ENCODE measurements around the gene DACT3. TPM values are rescaled to one million over a fixed set of nuclear protein-coding genes. Genes with fewer than 3 reads are reported as not detected.

The DACT3 gene
- total RNA-seq, 1 donor from 2014 or later = 4.3 TPM

DNA sequence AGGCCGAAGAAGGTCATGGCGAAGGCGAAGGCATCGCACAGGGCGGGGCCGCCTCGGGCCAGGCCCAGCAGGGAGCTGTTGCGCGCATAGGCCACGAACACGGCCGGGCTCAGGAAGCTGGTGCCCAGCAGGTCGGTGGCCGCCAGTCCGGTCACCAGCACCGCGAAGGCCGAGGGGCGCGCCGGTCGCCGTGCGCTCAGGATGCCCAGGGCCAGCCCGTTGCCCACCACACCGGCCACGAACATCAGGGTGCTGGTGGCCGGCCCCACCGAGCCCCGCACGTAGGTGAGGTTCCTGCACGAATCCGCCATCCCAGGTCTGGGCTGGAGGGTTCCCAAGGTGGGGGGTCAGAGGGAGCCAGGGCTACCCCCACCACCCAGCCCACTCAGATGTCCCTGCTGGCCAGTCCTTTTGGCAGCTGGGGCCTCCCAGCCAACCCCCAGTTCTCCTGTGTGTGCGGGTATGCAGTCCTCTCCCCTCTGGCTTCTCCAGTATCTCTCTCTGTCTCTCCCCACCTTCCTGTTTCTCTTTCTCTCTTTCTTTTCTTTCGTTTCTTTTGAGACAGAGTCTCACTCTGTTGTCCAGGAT is 37.0 kb downstream of the DACT3 start:
- Mint-ChIP-seq H3K27ac (peak overlapping the region; percentile 98), H3K27me3 (ENCODE audit: insufficient read depth) (no peaks in the 10 kb centered on the region), H3K36me3 (ENCODE audit: low read depth) (peaks cover 43% of the 10 kb centered on the region), H3K4me3 (peak overlapping the region; percentile 96), H3K9me3 (no peaks in the 10 kb centered on the region), H3K4me1 (ENCODE audit: low read depth) (peaks cover 50% of the 10 kb centered on the region)
- DNase-seq (ENCODE audit: low spot score) = no peak
- intact Hi-C loops (cut with micrococcal nuclease) = no loop called here

DNA sequence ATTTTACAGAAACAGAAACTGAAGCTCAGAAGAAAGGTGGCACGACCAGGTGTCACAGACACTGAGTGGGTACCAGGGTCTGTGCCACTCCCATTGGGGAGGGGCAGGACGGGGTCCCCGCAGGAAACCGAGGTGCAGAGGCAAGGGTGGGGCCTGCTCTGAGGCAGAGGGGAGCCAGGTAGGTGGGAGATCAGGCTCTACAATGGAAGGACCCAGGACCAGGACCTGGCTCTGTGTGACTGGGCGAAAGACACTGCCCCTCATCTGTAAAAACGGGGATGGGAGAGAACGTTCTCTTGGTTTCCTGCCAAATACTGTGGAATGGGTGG is 38.9 kb downstream of the DACT3 start:
- H3K36me3 Mint-ChIP-seq (ENCODE audit: low read depth) = peaks cover 43% of the 10 kb centered on the region
- no peak for DNase-seq (ENCODE audit: low spot score)
- intact Hi-C loops (cut with micrococcal nuclease) = no loop called here

DNA sequence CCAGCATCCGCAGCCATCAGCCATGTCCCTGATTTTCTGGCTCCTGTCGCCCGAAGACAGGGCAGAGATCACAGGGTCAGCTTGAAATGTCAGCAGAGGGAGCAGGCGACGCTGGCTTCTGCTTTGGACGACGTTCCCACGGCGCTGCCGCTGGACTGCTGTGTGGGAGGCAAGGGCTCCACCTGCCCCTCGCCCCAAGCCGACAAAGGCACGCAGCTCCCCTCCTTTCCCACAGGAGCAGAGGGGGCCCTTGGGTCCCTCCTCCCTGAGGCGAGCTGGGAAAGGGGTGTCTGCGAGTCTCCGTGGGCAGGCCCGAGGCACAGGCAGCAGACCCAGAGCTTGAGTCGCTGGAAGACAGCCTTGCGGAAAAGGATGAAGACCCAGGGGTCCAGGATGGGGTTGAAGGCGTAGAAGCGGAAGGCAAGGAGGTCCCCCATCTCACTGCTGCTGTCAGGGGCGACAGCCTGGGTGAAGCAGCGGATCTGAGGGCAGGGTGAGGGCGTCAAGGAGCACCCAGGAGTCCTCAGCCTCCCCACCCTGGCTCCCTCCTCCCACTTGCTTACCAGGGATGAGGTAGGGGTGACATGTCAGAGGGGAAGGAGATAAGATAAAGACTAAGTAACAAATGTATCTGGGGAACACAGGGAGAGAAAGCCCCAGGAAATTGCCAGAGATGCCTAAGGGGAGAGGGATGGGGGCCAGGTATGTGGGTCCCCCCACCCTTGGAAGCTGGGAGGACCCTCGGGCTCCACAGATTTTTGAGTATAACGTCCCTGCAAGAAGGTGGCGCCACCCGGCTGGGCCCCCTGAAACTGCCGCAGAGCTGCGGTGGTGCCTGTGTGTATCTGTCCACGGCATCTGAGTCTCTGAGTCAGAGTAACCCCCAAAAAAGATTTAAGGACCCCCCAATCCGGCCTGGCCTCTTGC is 39.5 kb downstream of the DACT3 start:
- H3K4me3 Mint-ChIP-seq = peak overlapping the region; percentile 94
- H3K36me3 Mint-ChIP-seq (ENCODE audit: low read depth) = peaks cover 47% of the 10 kb centered on the region
- intact Hi-C loops (cut with micrococcal nuclease) = no loop called here

More for the DNA sequence above, 38.9 kb downstream of the DACT3 start:
- Mint-ChIP-seq H3K4me3 (peak overlapping the region; percentile 94), H3K4me1 (ENCODE audit: low read depth) (peaks cover 62% of the 10 kb centered on the region), H3K9me3 (no peaks in the 10 kb centered on the region), H3K27me3 (ENCODE audit: insufficient read depth) (no peaks in the 10 kb centered on the region), H3K27ac (peak overlapping the region; percentile 89)

DNA sequence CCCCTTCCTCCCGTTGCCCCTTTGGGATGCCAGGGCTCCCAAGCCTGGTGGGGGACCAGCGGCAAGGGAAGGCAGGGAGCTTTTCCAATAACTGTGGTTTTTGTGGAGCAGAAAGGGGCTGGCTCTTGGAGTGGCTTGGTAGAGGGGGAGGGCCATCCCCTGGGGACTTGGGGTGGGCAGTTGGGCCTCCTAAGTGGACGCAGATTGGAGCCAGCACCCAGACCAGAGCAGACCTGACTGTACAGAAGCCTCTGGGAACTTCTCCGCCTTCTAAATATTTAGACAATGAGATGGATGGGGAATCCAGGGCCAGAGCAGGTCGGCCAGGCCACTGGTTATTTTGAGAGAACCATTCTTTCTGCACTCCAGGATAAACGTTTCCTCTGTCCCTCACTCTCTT is 40.3 kb downstream of the DACT3 start:
- peak overlapping the region; percentile 97 for H3K27ac Mint-ChIP-seq
- no peaks in the 10 kb centered on the region for H3K27me3 Mint-ChIP-seq (ENCODE audit: insufficient read depth)
- no peak for DNase-seq (ENCODE audit: low spot score)
- H3K36me3 Mint-ChIP-seq (ENCODE audit: low read depth) = peaks cover 47% of the 10 kb centered on the region
- H3K9me3 Mint-ChIP-seq = no peaks in the 10 kb centered on the region
- H3K4me3 Mint-ChIP-seq = peak overlapping the region; percentile 94
- intact Hi-C loops (cut with micrococcal nuclease) = loop anchor here (1.0 kb wide), 2 partner anchors 8 to 14 kb away; no protein-coding TSS in a partner anchor
- H3K4me1 Mint-ChIP-seq (ENCODE audit: low read depth) = peaks cover 76% of the 10 kb centered on the region

More for the DNA sequence above, 39.5 kb downstream of the DACT3 start:
- Mint-ChIP-seq H3K27ac (peak overlapping the region; percentile 97), H3K4me1 (ENCODE audit: low read depth) (peaks cover 69% of the 10 kb centered on the region), H3K9me3 (no peaks in the 10 kb centered on the region), H3K27me3 (ENCODE audit: insufficient read depth) (no peaks in the 10 kb centered on the region)
- DNase-seq (ENCODE audit: low spot score) = no peak

DNA sequence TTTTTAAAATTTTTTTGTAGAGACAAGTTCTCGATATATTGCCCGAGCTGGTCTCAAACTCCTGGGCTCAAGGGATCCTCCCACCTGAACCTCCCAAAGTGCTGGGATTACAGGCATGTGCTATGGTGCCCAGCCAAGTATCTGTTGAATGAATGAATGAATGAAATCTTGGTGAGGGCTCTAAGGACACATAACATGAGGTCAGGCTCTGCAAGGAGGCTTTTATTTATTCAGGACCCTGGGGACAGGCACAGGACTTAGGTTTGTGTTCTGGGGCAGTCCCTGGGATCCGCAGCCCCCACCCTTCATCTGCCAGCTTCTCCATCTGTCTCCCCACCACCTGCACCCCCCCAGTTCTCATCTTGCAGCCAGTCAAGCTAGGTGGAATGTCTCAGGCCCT is 40.7 kb downstream of the DACT3 start:
- no peaks in the 10 kb centered on the region for H3K9me3 Mint-ChIP-seq
- peaks cover 47% of the 10 kb centered on the region for H3K36me3 Mint-ChIP-seq (ENCODE audit: low read depth)
- peak overlapping the region; percentile 94 for H3K4me3 Mint-ChIP-seq
- H3K4me1 Mint-ChIP-seq (ENCODE audit: low read depth) = peaks cover 73% of the 10 kb centered on the region
- no peaks in the 10 kb centered on the region for H3K27me3 Mint-ChIP-seq (ENCODE audit: insufficient read depth)
- DNase-seq (ENCODE audit: low spot score) = no peak
- peak overlapping the region; percentile 97 for H3K27ac Mint-ChIP-seq
- intact Hi-C loops (cut with micrococcal nuclease) = loop anchor here (1.0 kb wide), 2 partner anchors 8 to 14 kb away; no protein-coding TSS in a partner anchor

DNA sequence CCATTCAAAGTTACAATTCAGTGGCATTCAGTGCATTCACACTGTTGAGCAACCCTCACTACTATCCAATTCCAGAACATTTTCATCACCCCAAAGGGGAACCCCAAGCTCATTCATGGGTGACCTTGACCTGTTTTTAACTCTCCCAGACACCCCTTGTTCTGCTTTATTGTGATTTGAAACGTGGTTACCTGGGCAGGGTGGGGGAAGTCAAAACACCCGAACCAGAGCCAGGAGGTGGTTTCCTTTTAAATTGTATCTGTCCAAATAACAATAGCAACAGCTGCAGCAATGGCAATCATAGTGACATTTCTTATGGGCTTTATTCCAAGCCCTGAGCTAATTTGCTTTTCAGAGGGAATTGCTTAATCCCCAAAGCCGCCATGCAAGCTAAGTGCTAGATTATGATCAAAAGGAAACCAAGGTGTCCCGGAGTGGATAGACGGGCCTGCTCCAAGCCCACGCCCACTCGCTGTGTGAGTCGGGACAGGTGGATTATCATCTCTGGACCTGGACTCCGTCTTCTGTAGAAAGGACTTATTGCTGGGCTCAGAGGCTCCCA is 42.2 kb downstream of the DACT3 start:
- peaks cover 44% of the 10 kb centered on the region for H3K36me3 Mint-ChIP-seq (ENCODE audit: low read depth)
- H3K9me3 Mint-ChIP-seq = no peaks in the 10 kb centered on the region
- H3K4me3 Mint-ChIP-seq = peak overlapping the region; percentile 94
- H3K27ac Mint-ChIP-seq = peak overlapping the region; percentile 97
- no peak for DNase-seq (ENCODE audit: low spot score)
- H3K27me3 Mint-ChIP-seq (ENCODE audit: insufficient read depth) = no peaks in the 10 kb centered on the region
- peaks cover 69% of the 10 kb centered on the region for H3K4me1 Mint-ChIP-seq (ENCODE audit: low read depth)
- intact Hi-C loops (cut with micrococcal nuclease) = no loop called here

DNA sequence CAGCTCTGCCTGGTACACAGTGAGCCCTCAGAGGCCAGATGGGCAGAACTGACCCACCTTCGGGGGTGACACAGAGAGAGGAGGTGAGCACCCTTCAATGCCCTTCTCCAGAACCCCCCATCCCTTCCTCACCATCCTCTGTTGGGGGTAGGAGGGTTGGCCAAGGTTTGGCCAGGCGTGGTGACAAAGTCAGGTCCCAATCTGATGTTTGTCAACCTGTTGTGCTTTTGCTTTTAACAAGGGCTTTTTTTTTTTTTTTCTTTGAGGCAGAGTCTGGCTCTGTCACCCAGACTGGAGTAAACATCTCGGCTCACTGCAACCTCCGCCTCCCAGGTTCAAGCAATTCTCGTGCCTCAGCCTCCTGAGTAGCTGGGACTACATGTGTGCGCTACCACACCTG is 43.4 kb downstream of the DACT3 start:
- Mint-ChIP-seq H3K4me1 (ENCODE audit: low read depth) (peaks cover 74% of the 10 kb centered on the region), H3K4me3 (peak overlapping the region; percentile 68), H3K36me3 (ENCODE audit: low read depth) (peaks cover 40% of the 10 kb centered on the region), H3K27ac (peak overlapping the region; percentile 99), H3K9me3 (no peaks in the 10 kb centered on the region), H3K27me3 (ENCODE audit: insufficient read depth) (no peaks in the 10 kb centered on the region)
- DNase-seq (ENCODE audit: low spot score) = no peak
- intact Hi-C loops (cut with micrococcal nuclease) = loop anchor here (2.0 kb wide), 2 partner anchors 15 to 97 kb away; no protein-coding TSS in a partner anchor

DNA sequence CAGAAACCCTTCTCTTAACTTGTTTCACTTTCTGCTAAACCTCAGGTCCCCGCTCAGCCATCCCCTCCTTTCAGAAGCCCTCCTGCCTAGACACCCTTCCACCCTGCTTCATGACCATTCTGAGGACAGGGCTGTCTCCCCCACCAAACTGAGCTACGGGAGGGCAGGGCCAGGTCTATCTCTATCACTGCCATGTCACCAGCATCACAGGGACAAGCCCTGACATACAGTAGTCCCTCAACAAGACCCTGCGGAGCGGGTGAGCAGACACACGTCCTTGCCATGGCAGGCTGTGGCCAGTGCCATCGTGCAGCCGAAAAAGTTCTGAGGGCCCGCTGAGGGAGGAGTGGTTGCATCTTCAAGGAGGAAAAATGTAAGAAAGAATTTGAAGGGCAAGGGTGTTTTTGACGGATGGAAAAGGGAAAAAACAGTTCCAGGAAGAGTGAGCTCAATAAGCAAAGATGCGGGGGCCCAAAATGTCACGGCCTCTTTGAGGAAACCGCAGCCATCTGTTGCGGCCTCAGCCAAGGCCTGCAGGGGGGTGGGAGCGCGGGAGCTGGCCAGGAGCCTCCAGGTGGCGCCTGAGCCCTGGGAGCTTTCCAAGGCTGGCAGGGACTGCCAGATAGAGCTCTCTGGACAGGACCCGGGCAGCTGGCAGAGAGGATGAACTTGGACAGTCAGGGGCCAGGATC is 44.2 kb downstream of the DACT3 start:
- H3K27me3 Mint-ChIP-seq (ENCODE audit: insufficient read depth) = no peaks in the 10 kb centered on the region
- peak overlapping the region; percentile 99 for H3K27ac Mint-ChIP-seq
- no peaks in the 10 kb centered on the region for H3K9me3 Mint-ChIP-seq
- peaks cover 74% of the 10 kb centered on the region for H3K4me1 Mint-ChIP-seq (ENCODE audit: low read depth)
- H3K4me3 Mint-ChIP-seq = peak overlapping the region; percentile 68
- DNase-seq (ENCODE audit: low spot score) = peak; percentile 35
- intact Hi-C loops (cut with micrococcal nuclease) = loop anchor here (2.0 kb wide), 2 partner anchors 14 to 98 kb away; no protein-coding TSS in a partner anchor
- peaks cover 32% of the 10 kb centered on the region for H3K36me3 Mint-ChIP-seq (ENCODE audit: low read depth)

DNA sequence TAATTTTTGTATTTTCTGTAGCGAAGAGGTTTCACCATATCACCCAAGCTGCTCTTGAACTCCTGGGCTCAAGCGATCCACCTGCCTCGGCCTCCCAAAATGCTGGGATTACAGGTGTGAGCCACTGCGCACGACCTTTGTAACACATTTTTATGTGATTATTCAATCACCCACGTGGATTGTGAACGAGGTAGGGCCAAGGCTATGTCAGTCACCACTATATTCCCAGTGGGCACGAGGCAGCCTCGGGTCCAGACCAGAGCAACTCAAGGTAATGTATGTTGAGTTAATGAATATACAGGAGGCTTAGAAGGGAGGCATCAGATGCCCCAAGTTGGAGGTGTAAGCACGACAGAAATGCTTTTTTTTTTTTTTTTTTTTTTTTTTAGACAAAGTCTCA is 45.0 kb downstream of the DACT3 start:
- peak overlapping the region; percentile 84 for H3K27ac Mint-ChIP-seq
- no peak for DNase-seq (ENCODE audit: low spot score)
- intact Hi-C loops (cut with micrococcal nuclease) = loop anchor here (2.0 kb wide), 2 partner anchors 13 to 99 kb away; no protein-coding TSS in a partner anchor
- peak overlapping the region; percentile 42 for H3K4me3 Mint-ChIP-seq
- H3K9me3 Mint-ChIP-seq = no peaks in the 10 kb centered on the region
- H3K4me1 Mint-ChIP-seq (ENCODE audit: low read depth) = peaks cover 74% of the 10 kb centered on the region
- H3K27me3 Mint-ChIP-seq (ENCODE audit: insufficient read depth) = no peaks in the 10 kb centered on the region
- H3K36me3 Mint-ChIP-seq (ENCODE audit: low read depth) = peaks cover 32% of the 10 kb centered on the region

DNA sequence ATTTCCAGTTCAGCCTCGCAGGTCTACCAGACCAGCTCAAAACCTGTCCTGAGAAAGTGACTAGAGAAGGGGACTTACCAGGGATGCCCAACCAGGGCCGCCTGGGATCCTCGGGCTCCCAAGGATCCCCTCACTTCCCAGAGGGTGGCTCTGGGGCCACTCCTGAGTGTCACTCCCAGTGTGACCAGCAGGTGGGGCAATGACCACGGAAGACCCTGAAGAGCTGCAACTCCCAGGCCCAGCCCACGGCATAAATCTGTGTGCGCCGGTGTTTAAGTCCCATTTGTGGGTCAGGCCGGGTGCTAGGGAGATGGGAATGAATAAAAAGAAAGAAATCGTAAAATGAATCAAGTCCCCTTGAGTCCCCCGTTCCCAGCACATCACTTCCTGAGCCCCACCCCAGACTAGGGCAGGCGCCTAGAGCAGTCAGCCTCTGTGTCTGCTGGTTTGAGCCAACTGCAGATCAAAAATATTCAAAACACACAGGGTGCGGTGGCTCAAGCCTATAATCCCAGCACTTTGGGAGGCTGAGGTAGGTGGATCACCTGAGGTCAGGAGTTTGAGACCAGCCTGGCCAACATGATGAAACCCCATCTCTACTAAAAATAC is 46.8 kb downstream of the DACT3 start:
- peaks cover 32% of the 10 kb centered on the region for H3K36me3 Mint-ChIP-seq (ENCODE audit: low read depth)
- no peaks in the 10 kb centered on the region for H3K9me3 Mint-ChIP-seq
- peaks cover 74% of the 10 kb centered on the region for H3K4me1 Mint-ChIP-seq (ENCODE audit: low read depth)
- intact Hi-C loops (cut with micrococcal nuclease) = loop anchor here (1.0 kb wide), 2 partner anchors 20 to 48 kb away; no protein-coding TSS in a partner anchor
- peak overlapping the region; percentile 64 for H3K4me3 Mint-ChIP-seq
- H3K27ac Mint-ChIP-seq = peak overlapping the region; percentile 92
- DNase-seq (ENCODE audit: low spot score) = peak; percentile 63
- H3K27me3 Mint-ChIP-seq (ENCODE audit: insufficient read depth) = no peaks in the 10 kb centered on the region

DNA sequence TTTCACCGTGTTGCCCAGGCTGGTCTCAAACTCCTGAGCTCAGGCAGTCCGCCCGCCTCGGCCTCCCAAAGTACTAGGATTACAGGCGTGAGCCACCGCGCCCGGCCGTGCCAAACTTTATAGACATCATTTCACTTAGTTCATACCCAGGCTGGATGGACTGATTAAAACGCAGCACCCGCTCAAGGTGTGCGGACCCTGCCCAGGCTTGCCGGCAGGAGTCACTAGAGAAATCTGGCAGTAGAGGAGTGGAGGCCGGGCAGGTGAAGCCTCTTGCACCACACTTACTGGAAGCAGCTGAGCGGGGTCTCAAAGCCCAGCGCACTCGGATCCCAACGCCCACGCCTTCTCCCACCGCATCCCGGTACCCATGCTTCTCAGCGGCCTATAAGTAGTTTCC is 47.5 kb downstream of the DACT3 start:
- Mint-ChIP-seq H3K36me3 (ENCODE audit: low read depth) (peaks cover 35% of the 10 kb centered on the region), H3K4me1 (ENCODE audit: low read depth) (peaks cover 69% of the 10 kb centered on the region), H3K4me3 (peak overlapping the region; percentile 58), H3K9me3 (no peaks in the 10 kb centered on the region), H3K27me3 (ENCODE audit: insufficient read depth) (no peaks in the 10 kb centered on the region), H3K27ac (no peak overlapping the region)
- intact Hi-C loops (cut with micrococcal nuclease) = no loop called here
- no peak for DNase-seq (ENCODE audit: low spot score)

DNA sequence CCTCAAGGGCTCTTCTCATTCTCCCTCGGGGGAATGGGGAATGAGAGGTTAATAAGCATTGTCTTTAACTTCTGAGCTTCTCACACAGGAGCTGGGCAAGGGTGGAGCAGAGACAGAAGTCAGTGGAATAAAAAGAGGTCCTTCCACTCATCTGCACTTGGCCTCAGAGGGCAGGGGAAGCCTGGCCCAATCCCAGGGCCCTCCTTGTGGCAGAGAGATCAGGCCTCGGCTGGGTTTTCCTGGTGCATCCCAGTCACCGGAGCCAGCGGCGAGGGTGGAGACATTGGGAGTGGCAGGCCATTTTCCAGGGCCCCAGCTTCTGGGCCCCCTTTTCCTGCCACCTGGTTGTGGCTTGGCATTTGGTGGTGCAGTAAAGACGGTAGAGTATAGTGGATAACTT is 49.2 kb downstream of the DACT3 start:
- H3K36me3 Mint-ChIP-seq (ENCODE audit: low read depth) = peaks cover 46% of the 10 kb centered on the region
- H3K27ac Mint-ChIP-seq = peak overlapping the region; percentile 83
- H3K9me3 Mint-ChIP-seq = no peaks in the 10 kb centered on the region
- no peak for DNase-seq (ENCODE audit: low spot score)
- intact Hi-C loops (cut with micrococcal nuclease) = loop anchor here (1.0 kb wide), 2 partner anchors 8 to 9 kb away; no protein-coding TSS in a partner anchor
- peak overlapping the region; percentile 68 for H3K4me3 Mint-ChIP-seq
- peaks cover 65% of the 10 kb centered on the region for H3K4me1 Mint-ChIP-seq (ENCODE audit: low read depth)
- no peaks in the 10 kb centered on the region for H3K27me3 Mint-ChIP-seq (ENCODE audit: insufficient read depth)

All from activated T-helper 1 cell treated with anti-CD3 and anti-CD28 coated beads, Interleukin-12 subunit alpha, Interleukin-12 subunit beta, Interleukin-2, Interleukin-4 antibody, amounts not matched to agents 30 ng/mL and 10 ng/mL and 1 ng/mL, durations not matched to agents 14 hours and 24 hours and 36 hours (primary cell).